NK-92 treated with Interleukin-12 subunit alpha and Interleukin-12 subunit beta, amount 100 ng/mL, for 24 hours (cell line): ENCODE measurements around the gene GALNT18.

Experiments used
- DNase-seq: peaks from one replicate; lab custom pipeline; 2025; lab: John Stamatoyannopoulos, UW

The GALNT18 gene

DNA sequence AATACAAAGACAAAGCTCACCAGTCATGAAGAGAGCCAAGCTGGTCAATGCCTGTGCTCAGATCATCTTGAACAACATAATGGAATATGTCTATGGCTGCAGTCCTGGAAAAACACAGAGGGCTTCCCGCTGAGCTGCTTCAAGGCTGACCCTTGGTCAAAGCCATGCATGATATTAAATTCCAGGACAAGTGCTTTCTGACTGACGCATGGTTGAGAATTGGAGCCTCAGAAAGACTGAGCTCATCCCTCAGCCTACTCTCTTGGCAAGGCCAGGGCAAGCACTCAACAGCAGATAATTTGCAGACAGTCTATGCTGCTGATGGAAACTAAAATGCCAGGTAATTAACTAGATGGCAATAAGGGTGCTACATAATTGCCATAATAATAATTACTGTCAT lies 89.2 kb downstream of the GALNT18 start:
- no peak for DNase-seq

- no peak for DNase-seq
Observed at GRCh38 chr11:11531131-11531908, 90.5 kb downstream of the GALNT18 start.

- no peak for DNase-seq
Observed at GRCh38 chr11:11528986-11529385, 92.8 kb downstream of the GALNT18 start.

- DNase-seq = no peak
Observed at GRCh38 chr11:11525283-11525682, 96.5 kb downstream of the GALNT18 start.

- no peak for DNase-seq
Observed at GRCh38 chr11:11524436-11525061, 97.3 kb downstream of the GALNT18 start.

DNA sequence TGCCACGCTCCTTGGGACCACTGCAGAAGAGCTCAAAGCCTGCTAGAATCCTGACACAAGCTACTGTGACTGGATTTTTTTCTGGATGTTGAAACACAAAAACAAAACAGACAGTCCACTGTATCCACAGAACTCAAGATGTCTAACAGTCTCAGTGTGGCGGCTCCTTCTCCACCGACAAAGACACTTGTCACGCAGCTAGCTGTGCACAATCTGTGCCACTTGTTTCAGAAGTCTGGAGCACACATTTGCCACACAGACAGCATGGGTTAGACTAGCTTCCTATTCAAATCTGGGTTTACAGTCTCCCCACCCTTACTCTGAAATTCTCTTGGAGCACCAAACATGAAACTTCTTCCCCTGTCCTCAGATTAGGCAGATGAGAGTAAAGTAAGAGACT lies 99.2 kb downstream of the GALNT18 start:
- DNase-seq = no peak

DNA sequence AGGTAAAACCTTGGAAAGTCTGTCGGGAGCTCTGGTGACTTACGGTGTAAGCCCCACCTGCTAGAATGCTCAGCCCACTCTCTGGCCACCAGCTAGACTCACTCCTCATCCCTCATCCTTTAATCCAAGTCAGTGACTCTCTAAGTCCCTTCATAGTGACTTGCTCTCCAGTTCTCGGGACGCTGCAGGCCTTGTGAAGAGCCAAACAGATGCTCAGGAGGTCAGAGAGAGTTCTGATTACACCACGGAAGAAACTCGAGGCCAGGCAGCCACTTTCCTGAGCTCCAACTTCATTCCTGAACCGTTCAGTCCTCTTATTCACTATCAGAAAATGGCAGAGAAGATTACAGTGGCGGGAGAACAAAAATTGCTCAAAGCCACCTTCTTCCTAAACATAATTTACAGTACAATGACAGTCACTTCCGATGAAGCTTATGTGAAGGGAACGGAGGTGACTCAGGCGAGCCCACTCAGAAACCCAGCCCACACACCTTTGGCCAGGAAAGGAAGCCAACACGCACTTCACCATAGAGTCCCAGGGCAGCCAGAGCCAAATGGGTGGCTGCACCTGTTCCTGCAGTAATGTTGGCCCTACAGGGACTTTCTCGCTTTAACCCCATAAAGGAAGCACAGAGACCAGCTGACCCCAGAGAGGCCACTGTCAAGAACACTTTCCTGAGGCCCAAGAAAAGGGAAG lies 100.4 kb downstream of the GALNT18 start:
- no peak for DNase-seq

- no peak for DNase-seq
Observed at GRCh38 chr11:11520231-11521015, 101.4 kb downstream of the GALNT18 start.

DNA sequence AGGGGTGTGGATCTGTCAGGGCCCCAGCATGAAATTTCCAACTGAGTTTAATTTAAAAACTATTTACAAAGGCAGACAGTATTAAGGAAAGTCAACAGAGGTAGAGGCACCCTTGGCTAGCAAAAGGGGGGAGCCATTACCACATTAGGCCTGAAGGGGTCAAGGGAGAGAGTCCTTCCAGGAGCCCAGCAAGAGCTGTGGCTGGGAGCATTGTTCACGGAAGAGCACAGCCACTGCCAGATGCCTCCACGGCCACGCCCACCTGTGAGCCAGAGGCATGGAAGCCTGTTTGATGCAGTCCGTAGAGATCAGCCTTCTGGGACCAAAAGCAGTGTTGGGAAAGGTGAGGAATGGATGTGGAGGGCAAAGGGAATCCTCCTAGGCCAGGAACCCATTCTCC lies 102.6 kb downstream of the GALNT18 start:
- no peak for DNase-seq

DNA sequence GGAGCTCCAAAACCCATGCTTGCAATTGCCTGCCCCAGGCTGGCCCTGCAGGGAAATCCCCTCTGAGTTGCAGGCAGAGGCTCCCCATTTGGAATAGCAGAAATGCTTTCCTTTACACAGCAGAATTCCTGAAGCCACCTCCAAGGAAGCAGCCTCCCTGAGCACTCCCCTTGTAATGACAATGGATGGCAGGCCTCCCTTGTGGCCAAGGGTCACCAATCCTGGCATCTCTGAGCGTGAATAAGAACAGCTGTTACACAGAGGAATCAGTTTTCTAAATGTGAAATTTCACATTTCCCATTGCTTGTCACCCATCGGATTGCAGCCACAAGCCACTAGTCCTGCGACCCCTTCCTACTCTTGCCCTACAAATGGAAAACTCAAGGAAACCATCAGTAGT lies 107.6 kb downstream of the GALNT18 start:
- no peak for DNase-seq

- no peak for DNase-seq
Observed at GRCh38 chr11:11513422-11513821, 108.4 kb downstream of the GALNT18 start.

DNA sequence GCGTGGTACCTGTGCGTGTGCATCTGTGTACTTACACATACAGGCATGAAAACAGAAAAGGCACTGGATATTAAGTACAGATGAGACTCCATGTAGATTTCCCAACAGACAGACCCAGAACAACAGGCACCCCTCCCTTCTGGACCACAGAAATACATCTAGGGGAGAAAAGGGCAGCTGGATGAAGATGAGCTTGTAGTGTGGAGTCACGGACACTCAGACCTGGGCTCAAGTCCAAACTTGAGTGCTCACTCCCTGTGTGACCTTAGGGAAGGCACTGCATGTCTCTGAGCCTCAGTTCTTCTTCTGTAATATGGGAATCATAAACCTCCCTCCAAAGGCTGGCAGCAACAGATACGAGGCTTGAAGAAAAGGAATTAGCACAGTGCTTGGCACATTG lies 108.9 kb downstream of the GALNT18 start:
- DNase-seq = no peak

DNA sequence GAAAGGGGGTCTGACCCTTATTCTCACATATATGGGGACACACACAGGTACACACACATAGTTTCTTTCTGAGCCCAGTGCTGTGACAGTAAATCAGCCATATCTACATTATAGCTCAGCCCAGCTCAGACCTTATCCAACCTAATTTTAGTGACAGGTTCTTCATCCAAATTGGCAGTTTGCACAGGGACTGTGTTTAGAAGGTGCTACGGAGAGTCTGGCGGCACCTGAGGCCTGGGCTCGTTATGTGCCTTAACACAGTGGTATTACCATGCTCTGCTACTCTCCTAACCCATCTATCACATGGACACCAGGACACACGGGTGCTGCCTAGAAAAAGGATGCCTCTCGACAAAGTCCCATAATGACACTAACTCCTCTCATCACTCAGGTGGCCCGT lies 109.3 kb downstream of the GALNT18 start:
- DNase-seq = no peak

DNA sequence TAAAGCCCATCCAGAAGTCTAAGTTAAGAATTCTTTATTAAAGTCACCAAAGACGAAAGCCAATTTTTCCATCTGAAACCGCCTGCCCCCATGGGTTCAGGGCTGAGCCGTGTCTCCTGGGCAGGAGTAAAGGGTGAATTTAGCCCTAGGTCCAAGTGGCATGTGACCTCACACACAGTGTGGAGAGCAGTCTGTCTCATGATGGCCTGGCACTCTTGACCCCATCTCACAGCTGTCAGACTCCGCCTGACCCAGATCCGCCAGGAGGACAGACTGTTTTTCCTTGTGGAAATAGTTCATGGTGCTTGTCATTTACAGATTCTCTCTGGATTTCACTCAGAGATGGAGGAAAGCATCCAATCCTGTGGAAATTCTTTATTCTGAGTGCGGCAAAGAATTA lies 109.7 kb downstream of the GALNT18 start:
- no peak for DNase-seq

GRCh38 chr11:11510939-11511338 lies 110.9 kb downstream of the GALNT18 start:
- no peak for DNase-seq

DNA sequence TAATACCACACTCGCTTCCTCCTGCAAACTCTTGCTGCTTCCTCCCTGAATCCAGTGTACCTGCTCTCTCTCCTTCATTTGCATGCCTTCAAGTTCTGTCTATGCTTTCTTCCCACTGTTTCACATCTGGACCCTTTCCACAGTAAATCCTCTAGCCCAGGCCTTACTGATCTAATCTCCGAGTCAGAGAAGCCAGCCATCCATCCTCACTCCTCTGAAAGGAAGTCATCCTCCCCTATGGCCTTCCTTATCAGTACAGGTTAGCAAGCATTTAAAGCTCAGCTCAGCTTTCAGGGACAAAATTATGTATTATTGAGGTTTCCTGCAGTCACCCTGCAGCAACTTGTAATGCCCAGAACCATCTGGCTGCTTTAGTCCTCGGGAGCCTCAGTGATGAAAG lies 116.1 kb downstream of the GALNT18 start:
- no peak for DNase-seq

DNA sequence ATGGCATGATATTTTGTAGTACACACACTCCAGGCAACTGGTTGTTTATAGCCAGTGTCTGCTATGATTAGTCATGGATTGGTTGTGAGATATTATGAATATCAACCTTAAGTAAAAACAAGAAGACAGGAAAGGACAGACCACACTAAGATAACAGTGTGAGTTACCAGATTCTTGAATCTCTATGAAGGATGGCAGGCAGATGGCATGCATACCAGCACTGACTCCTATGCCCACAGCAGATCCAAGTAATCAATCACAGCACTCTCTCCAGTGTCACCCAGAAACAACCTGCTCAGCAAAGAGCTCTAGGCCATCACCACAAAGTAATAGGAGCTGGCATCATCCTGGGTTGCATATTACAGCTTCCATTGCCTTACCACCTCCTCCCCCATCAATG lies 116.6 kb downstream of the GALNT18 start:
- no peak for DNase-seq

DNA sequence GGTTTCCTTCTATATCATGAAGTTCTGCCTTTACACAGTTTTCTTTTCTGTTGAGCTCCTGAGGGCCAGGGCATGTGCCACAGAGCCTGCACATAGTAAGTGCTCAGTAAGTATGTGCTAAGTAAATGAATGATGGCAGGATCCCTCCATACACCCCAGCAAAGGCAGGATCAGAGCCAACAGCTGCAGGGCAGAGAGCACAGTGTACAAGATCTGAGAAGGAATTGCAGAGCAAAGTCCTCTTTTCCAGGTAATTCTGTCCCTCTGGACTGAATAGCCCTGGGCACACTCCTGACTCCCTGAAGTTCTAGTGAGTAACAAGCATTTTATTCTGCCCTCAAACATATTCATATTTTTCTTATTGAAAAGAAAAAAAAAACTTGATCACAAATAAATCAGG lies 117.7 kb downstream of the GALNT18 start:
- DNase-seq = no peak

- no peak for DNase-seq
Observed at GRCh38 chr11:11502263-11502861, 119.4 kb downstream of the GALNT18 start.

- no peak for DNase-seq
Observed at GRCh38 chr11:11501546-11502262, 120.1 kb downstream of the GALNT18 start.

- no peak for DNase-seq
Observed at GRCh38 chr11:11500744-11501487, 120.9 kb downstream of the GALNT18 start.
